GM12892 (cell line): ENCODE data around the gene PAK2.

Source experiments
- POLR2A ChIP-seq: IDR thresholded peaks from 2 replicates; pipeline ENCODE4 v1.6.1; 2011; ENCODE audit warnings: low read depth, low read length, control low read depth
- POLR2AphosphoS5 ChIP-seq: IDR thresholded peaks from 2 replicates; pipeline ENCODE4 v1.6.1; 2011; ENCODE audit warnings: low read depth, low read length, control low read depth
- TAF1 ChIP-seq: IDR thresholded peaks from 2 replicates; pipeline ENCODE4 v1.6.1; 2011; ENCODE audit warnings: low read depth, mild to moderate bottlenecking, control low read depth, low read length, borderline replicate concordance

GRCh38 chr3:196735751-196736150 lies 3.9 kb upstream of the PAK2 start:
- TF ChIP-seq POLR2AphosphoS5 (no peak), POLR2A (no peak), TAF1 (no peak)
